Left renal pelvis (tissue), 4 donors: ENCODE results near the gene TYW1. TPM values are rescaled to one million over a fixed set of nuclear protein-coding genes. Genes with fewer than 3 reads are reported as not detected.
"Not testable (repeated sequence)": the region's sequence is repeated elsewhere in the genome, so short reads cannot be mapped to it uniquely, and the experiment has no call there.

Source experiments
- DNase-seq, 4 donors: peaks; one replicate each; pipeline ENCODE4 v3.0.0-alpha.2; 2013; ENCODE audit warnings: low read depth in 4 of 4, low spot score in 3 of 4
- polyA plus RNA-seq, 4 donors: library from polyadenylated mRNA; unstranded; fragments of 120-200 nt; gene quantifications; one replicate each; pipeline ENCODE4 v1.2.1, GENCODE V29; 2013; ENCODE audit not compliant: insufficient read length in 4 of 4

The TYW1 gene
- polyA plus RNA-seq, 4 donors: 18.5 to 24.9 (median 23.3) TPM

DNA sequence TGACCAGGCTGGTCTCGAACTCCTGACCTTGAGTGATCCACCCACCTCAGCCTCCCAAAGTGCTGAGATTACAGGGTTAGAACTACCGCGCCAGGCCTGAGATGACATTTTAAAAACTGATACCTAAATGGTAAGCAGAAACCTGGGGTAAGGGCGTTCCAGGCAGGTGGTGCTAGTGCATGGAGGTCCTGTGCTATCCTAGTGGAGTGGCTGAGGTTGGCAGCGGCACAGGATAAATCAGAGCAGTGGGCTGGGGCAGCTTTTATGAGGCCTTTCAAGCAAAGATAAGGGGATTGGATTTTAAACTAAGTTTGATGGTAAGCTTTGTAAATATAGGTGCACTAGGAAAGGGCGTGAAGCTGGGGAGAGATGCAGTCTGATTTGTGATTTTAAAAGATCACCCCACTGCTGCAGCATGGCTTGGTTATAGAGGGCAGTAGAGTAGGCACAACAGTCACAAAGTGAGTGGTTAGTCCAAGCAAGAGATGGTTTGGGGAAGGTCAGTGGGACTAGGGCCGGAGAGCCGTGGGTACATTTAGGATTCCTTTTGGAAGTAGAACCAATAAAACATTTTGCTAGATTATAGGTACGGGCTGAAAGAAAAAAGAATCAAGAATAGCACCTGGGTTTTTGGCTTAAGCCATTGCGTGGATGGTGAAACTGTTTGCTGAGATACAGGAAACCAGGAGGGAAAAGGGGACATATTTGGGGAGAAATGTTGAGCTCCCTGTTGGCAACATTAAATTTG is 188.5 kb downstream of the TYW1 start:
- not testable (repeated sequence) for DNase-seq

- not testable (repeated sequence) for DNase-seq
These were observed 189.1 kb downstream of the TYW1 start for GRCh38 chr7:67185660-67186129.

GRCh38 chr7:67189160-67189559 is 192.5 kb downstream of the TYW1 start:
- DNase-seq: not testable (repeated sequence)

- not testable (repeated sequence) for DNase-seq
These were observed 193.3 kb downstream of the TYW1 start for GRCh38 chr7:67189801-67190465.

- not testable (repeated sequence) for DNase-seq
These were observed 194.5 kb downstream of the TYW1 start for GRCh38 chr7:67191002-67191720.

GRCh38 chr7:67192123-67192702 is 195.6 kb downstream of the TYW1 start:
- DNase-seq: not testable (repeated sequence)

DNA sequence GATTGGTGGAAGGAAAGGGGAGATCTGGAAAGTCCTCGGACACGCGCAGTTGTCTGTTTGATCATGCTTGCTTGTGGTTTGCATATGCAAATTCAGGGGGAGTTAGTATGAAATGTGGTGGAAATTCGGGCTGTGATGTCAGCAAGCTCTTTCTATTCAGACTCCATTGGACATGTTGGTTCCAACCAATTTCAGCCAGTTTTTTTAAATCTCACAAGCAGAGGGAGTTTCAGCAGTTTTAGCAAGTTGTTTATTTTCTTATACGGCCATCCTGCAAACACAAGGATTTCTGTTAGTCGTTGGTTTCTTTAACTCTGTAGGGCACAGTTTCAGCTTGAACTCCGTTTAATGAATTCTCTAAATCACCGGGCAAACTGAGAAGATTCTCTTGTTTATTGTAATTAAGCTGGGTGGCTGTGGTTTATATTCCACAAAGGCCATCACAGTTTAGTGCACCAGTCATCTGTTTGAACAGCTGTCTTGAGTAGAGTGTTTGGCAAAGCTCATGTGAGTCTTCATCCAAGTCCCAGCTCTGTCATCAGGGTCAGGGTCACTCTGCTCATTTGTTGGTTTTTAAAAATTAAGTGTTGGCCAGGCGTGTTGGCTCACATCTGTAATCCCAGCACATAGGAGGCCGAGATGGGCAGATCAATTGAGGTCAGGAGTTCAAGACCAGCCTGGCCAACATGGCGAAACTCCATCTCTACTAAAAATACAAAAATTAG is 196.4 kb downstream of the TYW1 start:
- peak in 2 of 4 donors; percentile 14 to 50 for DNase-seq

DNA sequence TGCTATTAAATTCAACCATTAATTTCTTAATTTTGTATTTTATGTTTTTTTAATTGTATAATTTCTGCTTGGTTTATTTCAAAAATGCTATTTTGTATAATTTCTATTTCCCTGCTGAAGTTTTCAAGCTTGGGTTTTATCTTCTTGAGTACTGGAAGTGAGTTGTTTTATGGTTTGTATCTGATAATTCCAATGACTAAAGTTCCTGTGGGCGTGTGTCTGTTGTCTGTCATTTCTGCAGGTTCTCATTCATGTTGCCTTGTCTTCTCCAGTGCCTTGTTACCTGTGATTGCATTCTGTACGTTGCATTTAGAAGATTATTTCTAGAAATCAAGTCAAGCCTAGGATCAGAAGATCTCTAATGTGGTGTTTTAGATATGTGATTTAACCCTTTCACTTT is 199.5 kb downstream of the TYW1 start:
- not testable (repeated sequence) for DNase-seq

DNA sequence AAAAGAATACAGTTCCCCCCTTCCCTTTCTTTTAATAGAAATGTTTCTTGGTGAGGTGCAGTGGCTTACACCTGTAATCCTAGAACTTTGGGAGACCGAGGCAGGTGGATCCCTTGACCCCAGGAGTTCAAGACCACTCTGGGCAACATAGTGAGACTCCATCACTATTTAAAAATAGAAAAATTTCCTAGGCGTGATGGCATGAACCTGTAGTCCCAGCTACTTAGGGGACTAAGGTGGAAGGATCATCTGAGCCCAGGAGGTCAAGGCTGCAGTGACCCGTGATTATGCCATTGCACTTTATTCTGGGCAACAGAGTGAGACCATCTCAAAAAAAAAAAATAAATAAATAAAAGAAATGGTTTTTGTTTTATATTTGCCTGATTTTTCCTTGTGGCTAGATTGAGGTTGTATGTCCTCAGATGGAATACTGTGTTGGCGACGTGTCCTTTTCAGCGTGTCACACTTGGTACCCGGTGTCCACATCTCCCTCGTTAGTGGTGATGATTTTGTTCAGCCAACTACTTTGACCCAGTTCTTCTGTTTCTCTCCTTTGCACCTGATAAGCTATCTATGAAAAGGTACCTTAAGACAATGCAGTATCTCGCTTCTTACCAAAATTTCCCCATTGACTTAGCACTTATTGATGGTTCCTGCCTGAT is 202.4 kb downstream of the TYW1 start:
- DNase-seq: not testable (repeated sequence)

- DNase-seq: not testable (repeated sequence)
These were observed 209.1 kb downstream of the TYW1 start for GRCh38 chr7:67205772-67206171.

- no peak for DNase-seq
These were observed 209.8 kb downstream of the TYW1 start for GRCh38 chr7:67206452-67206851.

DNA sequence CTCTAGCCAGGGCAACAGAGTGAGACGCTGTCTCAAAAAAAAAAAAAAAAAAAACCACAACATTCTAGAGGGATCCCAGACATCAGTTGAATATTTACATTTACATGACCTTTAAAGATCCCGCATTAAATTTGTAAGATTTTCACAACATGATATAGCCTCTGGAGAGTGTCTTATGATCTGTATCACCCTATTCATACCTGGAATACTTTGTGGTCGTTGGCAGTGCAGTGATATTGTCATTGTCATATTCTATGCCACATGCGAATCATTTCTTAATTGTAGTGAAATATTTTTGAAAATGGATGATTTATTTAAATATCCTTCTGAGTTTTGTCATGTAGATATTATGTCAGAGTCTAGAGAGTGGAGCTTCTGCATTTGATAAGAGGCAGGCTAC is 212.0 kb downstream of the TYW1 start:
- not testable (repeated sequence) for DNase-seq

DNA sequence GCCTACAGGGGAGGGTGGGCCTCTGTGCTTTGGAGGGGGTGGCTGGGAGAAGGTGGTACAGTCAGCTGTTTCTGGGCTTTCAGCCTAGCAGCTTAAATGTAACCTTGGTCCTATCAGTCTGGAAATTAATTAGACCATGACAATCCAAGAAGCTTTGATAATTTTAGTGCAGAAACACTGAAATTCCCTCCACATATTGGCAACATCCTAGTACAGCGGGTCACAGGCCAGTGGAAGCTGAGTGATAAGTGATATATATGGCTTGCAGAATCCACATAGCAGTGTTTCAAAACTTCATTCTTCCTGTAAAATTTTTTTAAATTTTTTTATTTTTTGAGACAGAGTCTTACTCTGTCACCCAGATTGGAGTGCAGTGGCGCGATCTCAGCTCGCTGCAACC is 212.6 kb downstream of the TYW1 start:
- no peak for DNase-seq

DNA sequence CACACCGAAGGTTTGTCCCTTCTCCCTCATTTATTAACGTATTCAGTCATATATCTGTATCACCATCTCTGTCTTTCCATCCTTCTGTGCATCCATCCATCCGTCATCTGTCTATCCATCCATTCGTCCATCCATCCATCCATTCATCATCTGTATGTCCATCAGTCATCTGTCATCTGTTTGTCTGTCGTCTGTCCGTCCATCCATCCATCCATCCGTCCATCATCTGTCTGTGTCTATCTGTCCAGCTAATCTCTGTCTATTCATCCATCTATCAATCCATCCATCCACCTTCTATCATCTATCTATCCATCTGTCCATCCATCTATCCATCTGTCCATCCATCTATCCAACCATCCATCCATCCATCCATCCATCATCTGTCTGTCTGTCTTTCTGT is 213.9 kb downstream of the TYW1 start:
- DNase-seq: no peak

GRCh38 chr7:67211650-67212330 is 215.2 kb downstream of the TYW1 start:
- DNase-seq: not testable (repeated sequence)

GRCh38 chr7:67213038-67213437 is 216.4 kb downstream of the TYW1 start:
- DNase-seq: not testable (repeated sequence)

DNA sequence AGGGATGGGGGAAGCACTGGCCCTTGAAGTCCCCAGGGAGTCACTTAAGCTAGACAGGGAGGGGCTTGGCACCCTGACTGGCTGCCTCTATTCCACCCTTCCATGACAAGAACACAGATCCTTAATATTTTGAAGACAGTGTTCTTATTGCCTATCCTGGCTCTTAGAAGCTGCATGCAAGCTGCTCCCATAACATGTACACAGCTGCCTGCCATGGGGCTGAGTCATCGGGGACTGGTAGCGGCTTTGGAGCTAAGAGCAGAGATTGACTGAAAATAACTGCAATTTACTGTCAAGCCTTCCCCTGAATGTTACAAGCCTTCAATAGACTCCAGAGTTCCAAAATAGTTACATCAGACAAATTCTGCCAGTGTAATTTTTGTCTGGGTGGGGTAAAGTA is 226.9 kb downstream of the TYW1 start:
- DNase-seq: not testable (repeated sequence)

GRCh38 chr7:67226340-67226907 is 229.8 kb downstream of the TYW1 start:
- not testable (repeated sequence) for DNase-seq

- DNase-seq: not testable (repeated sequence)
These were observed 230.3 kb downstream of the TYW1 start for GRCh38 chr7:67226967-67227366.
